Calu3 (cell line): Measurements from ENCODE around the gene IL5. TPM values are rescaled to one million over a fixed set of nuclear protein-coding genes. Genes with fewer than 3 reads are reported as not detected.

Source experiments
- Bru-seq: library from RNA; stranded (reverse); fragments of 400-500 nt; gene quantifications from one replicate; lab custom pipeline; 2021; lab: Mats Ljungman, UMichigan
- BruChase-seq, 2 experiments: library from RNA; stranded (reverse); fragments of 400-500 nt; gene quantifications; one replicate each; lab custom pipeline; 2021; lab: Mats Ljungman, UMichigan
- BruUV-seq: library from RNA; stranded (reverse); fragments of 400-500 nt; replicated peaks from 2 replicates; lab custom pipeline; 2021; lab: Mats Ljungman, UMichigan
- CTCF ChIA-PET: fragments of 300-600 bp; sonication (Branson Sonifier 250); formaldehyde crosslinking; loops from one replicate; lab custom pipeline; 2022; ENCODE audit warnings: antibody characterized with exemption; lab: Charles Lee
- DNase-seq: peaks from one replicate; pipeline ENCODE4 v3.0.0; 2022
- H3K27ac Mint-ChIP-seq: one replicate; pipeline ENCODE4 v1.8.0; 2022; ENCODE audit warnings: mixed read lengths; ENCODE audit not compliant: unreplicated experiment
- H3K27me3 Mint-ChIP-seq: one replicate; pipeline ENCODE4 v1.8.0; 2022; ENCODE audit warnings: mixed read lengths; ENCODE audit not compliant: unreplicated experiment
- H3K36me3 Mint-ChIP-seq: one replicate; pipeline ENCODE4 v1.8.0; 2022; ENCODE audit warnings: mild to moderate bottlenecking, moderate library complexity, mixed read lengths; ENCODE audit not compliant: insufficient read depth, unreplicated experiment
- H3K4me1 Mint-ChIP-seq: one replicate; pipeline ENCODE4 v1.8.0; 2022; ENCODE audit warnings: mild to moderate bottlenecking, low read depth, mixed read lengths; ENCODE audit not compliant: unreplicated experiment
- H3K4me3 Mint-ChIP-seq: one replicate; pipeline ENCODE4 v1.8.0; 2022; ENCODE audit warnings: mild to moderate bottlenecking, low read depth, moderate library complexity, mixed read lengths; ENCODE audit not compliant: unreplicated experiment
- H3K9me3 Mint-ChIP-seq: one replicate; pipeline ENCODE4 v1.8.0; 2022; ENCODE audit warnings: low read depth, mixed read lengths; ENCODE audit not compliant: unreplicated experiment
- CTCF ChIP-seq: fragments of 200-600 bp; IDR thresholded peaks from one replicate; pipeline ENCODE4 v1.8.0; 2022; ENCODE audit warnings: antibody characterized with exemption; ENCODE audit not compliant: unreplicated experiment
- intact Hi-C: fragments of 100-400 bp; cut with micrococcal nuclease; formaldehyde crosslinking; loops from one replicate; pipeline ENCODE4 v1.10.0; 2022; ENCODE audit not compliant: unreplicated experiment
- long read RNA-seq: library from polyadenylated mRNA; stranded (forward); transcript quantifications from one replicate; pipeline ENCODE4 v2.0.0, GENCODE V29; 2022
- total RNA-seq: library from RNA; stranded (reverse); gene quantifications from 2 replicates; pipeline ENCODE4 v1.2.3, GENCODE V29; 2022

Gene IL5
- total RNA-seq, result not detected in 2 replicates
- not detected for Bru-seq, nascent RNA
- not detected for BruChase-seq, experiment 1, labeled RNA remaining after a 6-hour chase
- BruChase-seq, experiment 2, labeled RNA remaining after a 2-hour chase, result not detected
- long read RNA-seq, result 0 reads

GRCh38 chr5:132543472-132544201, at the start of gene IL5:
Gene IL5 (minus strand): TSS chr5:132543522. CDS start chr5:132543478, 44 bp downstream.
- H3K4me3 Mint-ChIP-seq, result no peak within 1 kb of the TSS
- no peaks in the 10 kb centered on the region for H3K9me3 Mint-ChIP-seq
- no peak for TF ChIP-seq CTCF
- DNase-seq, result no peak
- intact Hi-C loops, result no loop called here
- H3K4me1 Mint-ChIP-seq, result no peaks in the 10 kb centered on the region
- no TSS peak for BruUV-seq
- CTCF ChIA-PET, result no interaction called here
- H3K27me3 Mint-ChIP-seq, result no peaks in the 10 kb centered on the region
- H3K36me3 Mint-ChIP-seq, result no peaks in the 10 kb centered on the region
- no peak within 1 kb of the TSS for H3K27ac Mint-ChIP-seq

- CTCF ChIA-PET, result no interaction called here
- no peaks in the 10 kb centered on the region for H3K27me3 Mint-ChIP-seq
- BruUV-seq, result no TSS peak
- peaks cover 9% of the 10 kb centered on the region for H3K36me3 Mint-ChIP-seq
- DNase-seq, result peak; percentile 7
- H3K4me1 Mint-ChIP-seq, result peaks cover 14% of the 10 kb centered on the region
- H3K9me3 Mint-ChIP-seq, result no peaks in the 10 kb centered on the region
- H3K27ac Mint-ChIP-seq, result no peak overlapping the region
- no peak overlapping the region for H3K4me3 Mint-ChIP-seq
- TF ChIP-seq CTCF, result no peak
- intact Hi-C loops, result loop anchor here (5.0 kb wide), 1 partner anchor 65 kb away; no protein-coding TSS in a partner anchor
These were observed 49.2 kb upstream of the IL5 start for GRCh38 chr5:132592521-132592920.

DNA sequence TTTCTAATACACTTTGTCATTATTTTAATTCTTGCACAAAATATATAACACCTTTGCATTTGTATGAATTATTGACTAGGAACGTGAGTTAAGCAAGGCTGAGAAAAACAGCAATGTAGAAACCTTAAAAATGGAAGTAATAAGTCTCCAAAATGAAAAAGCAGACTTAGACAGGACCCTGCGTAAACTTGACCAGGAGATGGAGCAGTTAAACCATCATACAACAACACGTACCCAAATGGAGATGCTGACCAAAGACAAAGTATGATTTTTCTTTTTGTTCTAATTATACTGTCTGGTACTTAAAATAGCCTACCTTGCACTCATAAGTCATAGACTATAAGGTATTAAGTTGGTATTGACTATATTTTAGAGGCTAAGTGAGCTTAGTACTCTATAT, 47.8 kb upstream of the IL5 start:
- Mint-ChIP-seq H3K4me3 (no peak overlapping the region), H3K27ac (no peak overlapping the region), H3K36me3 (peaks cover 9% of the 10 kb centered on the region), H3K9me3 (no peaks in the 10 kb centered on the region), H3K4me1 (peaks cover 14% of the 10 kb centered on the region), H3K27me3 (no peaks in the 10 kb centered on the region)
- intact Hi-C loops, result loop anchor here (5.0 kb wide), 1 partner anchor 64 kb away; no protein-coding TSS in a partner anchor
- no TSS peak for BruUV-seq
- no peak for TF ChIP-seq CTCF
- CTCF ChIA-PET, result interaction anchor here (0.6 kb wide), 1 partner anchor 86 kb away, joined by 3 read pairs; no protein-coding TSS in a partner anchor
- DNase-seq, result no peak

GRCh38 chr5:132589467-132589866, 46.1 kb upstream of the IL5 start:
- H3K36me3 Mint-ChIP-seq, result peaks cover 9% of the 10 kb centered on the region
- H3K9me3 Mint-ChIP-seq, result no peaks in the 10 kb centered on the region
- BruUV-seq, result no TSS peak
- no peaks in the 10 kb centered on the region for H3K27me3 Mint-ChIP-seq
- peaks cover 14% of the 10 kb centered on the region for H3K4me1 Mint-ChIP-seq
- intact Hi-C loops, result loop anchor here (10.0 kb wide), 1 partner anchor 235 kb away; no protein-coding TSS in a partner anchor
- CTCF ChIA-PET, result no interaction called here
- H3K4me3 Mint-ChIP-seq, result no peak overlapping the region
- no peak for DNase-seq
- no peak overlapping the region for H3K27ac Mint-ChIP-seq
- no peak for TF ChIP-seq CTCF
